MM.1S (cell line): ENCODE data around the gene UBASH3A.

Source experiments
- EZH2 ChIP-seq: fragments of 300-600 bp; sonication (generic); optimal IDR thresholded peaks from 2 replicates; pipeline ENCODE3; 2017; ENCODE audit warnings: low read depth, mild to moderate bottlenecking, antibody characterized with exemption, low read length, mixed read lengths
- TF ChIP-seq, protein P1 (sequence below): fragments of 300-600 bp; sonication (generic); IDR thresholded peaks from 2 replicates; pipeline ENCODE4 v1.5.1; 2016; ENCODE audit warnings: antibody characterized with exemption, low read length, mixed read lengths

DNA sequence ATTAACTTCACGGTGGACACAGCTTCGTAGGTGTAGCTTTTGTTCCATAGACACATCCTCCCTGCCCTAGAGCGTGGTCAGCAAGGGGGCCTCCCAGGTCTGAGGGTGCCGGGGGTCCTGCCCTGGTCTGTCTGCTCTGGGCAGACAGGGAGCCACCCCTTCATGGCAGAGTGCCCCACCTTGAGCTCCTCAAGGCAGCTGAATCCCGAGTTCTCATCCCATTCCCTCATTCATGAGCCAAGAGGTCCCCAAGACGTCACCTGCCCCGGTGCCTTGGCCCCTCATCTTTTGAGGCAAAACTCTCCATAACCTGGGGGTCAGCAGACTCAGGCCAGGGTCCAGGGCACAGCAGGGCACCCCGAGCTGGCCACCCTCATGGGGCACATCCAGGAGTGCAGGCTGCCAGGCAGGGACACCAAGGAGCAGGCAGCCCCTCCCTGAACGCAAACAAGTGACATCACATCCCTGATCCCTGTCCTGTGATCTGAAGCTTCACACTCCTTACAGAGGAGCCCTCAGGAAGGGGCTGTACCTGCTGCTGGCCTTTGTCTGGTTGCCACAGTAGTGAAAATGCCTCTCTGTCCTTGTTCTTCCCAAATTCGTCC lies 23.3 kb downstream of the UBASH3A start:
- TF ChIP-seq EZH2: no peak
- TF ChIP-seq, protein P1, sequence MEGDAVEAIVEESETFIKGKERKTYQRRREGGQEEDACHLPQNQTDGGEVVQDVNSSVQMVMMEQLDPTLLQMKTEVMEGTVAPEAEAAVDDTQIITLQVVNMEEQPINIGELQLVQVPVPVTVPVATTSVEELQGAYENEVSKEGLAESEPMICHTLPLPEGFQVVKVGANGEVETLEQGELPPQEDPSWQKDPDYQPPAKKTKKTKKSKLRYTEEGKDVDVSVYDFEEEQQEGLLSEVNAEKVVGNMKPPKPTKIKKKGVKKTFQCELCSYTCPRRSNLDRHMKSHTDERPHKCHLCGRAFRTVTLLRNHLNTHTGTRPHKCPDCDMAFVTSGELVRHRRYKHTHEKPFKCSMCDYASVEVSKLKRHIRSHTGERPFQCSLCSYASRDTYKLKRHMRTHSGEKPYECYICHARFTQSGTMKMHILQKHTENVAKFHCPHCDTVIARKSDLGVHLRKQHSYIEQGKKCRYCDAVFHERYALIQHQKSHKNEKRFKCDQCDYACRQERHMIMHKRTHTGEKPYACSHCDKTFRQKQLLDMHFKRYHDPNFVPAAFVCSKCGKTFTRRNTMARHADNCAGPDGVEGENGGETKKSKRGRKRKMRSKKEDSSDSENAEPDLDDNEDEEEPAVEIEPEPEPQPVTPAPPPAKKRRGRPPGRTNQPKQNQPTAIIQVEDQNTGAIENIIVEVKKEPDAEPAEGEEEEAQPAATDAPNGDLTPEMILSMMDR: no peak
